Stomach (tissue), 4 donors: Measurements from ENCODE around the gene ACSL3.

ENCODE experiments used
- CTCF ChIP-seq, 7 experiments: fragments of 450-650 bp in 4 of 7; fragments of 200-600 bp in 3 of 7; sonication (generic) in 3 of 7; IDR thresholded peaks; one replicate each; pipeline ENCODE4 v1.5.1; 2016 to 2019; ENCODE audit warnings: antibody characterized with exemption in 7 of 7, control low read depth in 2 of 7, mild to moderate bottlenecking in 1 of 7
- POLR2A ChIP-seq, 4 donors: fragments of 450-650 bp; IDR thresholded peaks; one replicate each; pipeline ENCODE4 v1.6.1; 2016; ENCODE audit warnings: antibody characterized with exemption in 4 of 4, control low read depth in 2 of 4, mild to moderate bottlenecking in 1 of 4, moderate library complexity in 1 of 4

- TF ChIP-seq POLR2A (IDR thresholded peaks at IDR 0.05) (no peak), CTCF (IDR thresholded peaks at IDR 0.05) (no peak)
Observed at GRCh38 chr2:222844323-222844722, 16.5 kb upstream of the ACSL3 start.
